Activated CD4-positive, alpha-beta T cell treated with anti-CD3 and anti-CD28 coated beads, Interleukin-2, Interleukin-6, amounts not matched to agents 100 ng/mL and 50 ng/mL, durations not matched to agents 16 hours and 8 hours (primary cell): ENCODE data around the gene TDRD1.

ENCODE experiments used
- DNase-seq: peaks from one replicate; pipeline ENCODE4 v3.0.0-alpha.2; 2020

Gene TDRD1

GRCh38 chr10:114174695-114175188, 4.4 kb upstream of the TDRD1 start:
- peak; percentile 29 for DNase-seq

- no peak for DNase-seq
Observed at GRCh38 chr10:114175667-114176066, 3.5 kb upstream of the TDRD1 start.

GRCh38 chr10:114176511-114176910, 2.6 kb upstream of the TDRD1 start:
- no peak for DNase-seq

- no peak for DNase-seq
Observed at GRCh38 chr10:114179747-114180146, 594 bp downstream of the TDRD1 start.

GRCh38 chr10:114180937-114181336, 1.8 kb downstream of the TDRD1 start:
- peak; percentile 8 for DNase-seq

- DNase-seq = no peak
Observed at GRCh38 chr10:114181971-114182370, 2.8 kb downstream of the TDRD1 start.

- DNase-seq = no peak
Observed at GRCh38 chr10:114183563-114183962, 4.4 kb downstream of the TDRD1 start.

- DNase-seq = no peak
Observed at GRCh38 chr10:114184276-114184675, 5.1 kb downstream of the TDRD1 start.

- DNase-seq = no peak
Observed at GRCh38 chr10:114188001-114188400, 8.8 kb downstream of the TDRD1 start.

- DNase-seq = no peak
Observed at GRCh38 chr10:114188900-114189299, 9.7 kb downstream of the TDRD1 start.

- DNase-seq = no peak
Observed at GRCh38 chr10:114189700-114190099, 10.5 kb downstream of the TDRD1 start.

- peak; percentile 51 for DNase-seq
Observed at GRCh38 chr10:114195079-114195478, 15.9 kb downstream of the TDRD1 start.

GRCh38 chr10:114199239-114199638, 20.1 kb downstream of the TDRD1 start:
- DNase-seq = no peak

GRCh38 chr10:114202812-114203211, 23.7 kb downstream of the TDRD1 start:
- DNase-seq = no peak

GRCh38 chr10:114206902-114207301, 27.7 kb downstream of the TDRD1 start:
- no peak for DNase-seq

- DNase-seq = no peak
Observed at GRCh38 chr10:114207349-114207748, 28.2 kb downstream of the TDRD1 start.

GRCh38 chr10:114208351-114208750, 29.2 kb downstream of the TDRD1 start:
- DNase-seq = no peak

- no peak for DNase-seq
Observed at GRCh38 chr10:114212153-114212552, 33.0 kb downstream of the TDRD1 start.

- no peak for DNase-seq
Observed at GRCh38 chr10:114215033-114215432, 35.9 kb downstream of the TDRD1 start.

- DNase-seq = no peak
Observed at GRCh38 chr10:114220281-114220680, 41.1 kb downstream of the TDRD1 start.

- no peak for DNase-seq
Observed at GRCh38 chr10:114221235-114221634, 42.1 kb downstream of the TDRD1 start.

GRCh38 chr10:114223066-114223465, 43.9 kb downstream of the TDRD1 start:
- DNase-seq = no peak

- no peak for DNase-seq
Observed at GRCh38 chr10:114228156-114228555, 49.0 kb downstream of the TDRD1 start.

- no peak for DNase-seq
Observed at GRCh38 chr10:114232561-114233176, 53.5 kb downstream of the TDRD1 start.

GRCh38 chr10:114233482-114233881, 54.3 kb downstream of the TDRD1 start:
- no peak for DNase-seq
